ENCODE measurements around the gene DNAJC15.

The DNAJC15 gene

GRCh38 chr13:43110036-43110435, 86.7 kb downstream of the DNAJC15 start:
- no peak for TF ChIP-seq ZNF274 (IDR thresholded peaks at IDR 0.05; ENCODE audit: low read depth, low read length)
- H3K4me3 ChIP-seq (ENCODE audit: low read length), result no peak overlapping the region

- no peak for TF ChIP-seq ZNF274 (IDR thresholded peaks at IDR 0.05; ENCODE audit: low read depth, low read length)
- H3K4me3 ChIP-seq (ENCODE audit: low read length), result no peak overlapping the region
These were observed 87.3 kb downstream of the DNAJC15 start for GRCh38 chr13:43110658-43111057.

GRCh38 chr13:43111559-43112400, 88.4 kb downstream of the DNAJC15 start:
- H3K4me3 ChIP-seq (ENCODE audit: low read length), result no peak overlapping the region
- no peak for TF ChIP-seq ZNF274 (IDR thresholded peaks at IDR 0.05; ENCODE audit: low read depth, low read length)

- H3K4me3 ChIP-seq (ENCODE audit: low read length), result no peak overlapping the region
- no peak for TF ChIP-seq ZNF274 (IDR thresholded peaks at IDR 0.05; ENCODE audit: low read depth, low read length)
These were observed 90.2 kb downstream of the DNAJC15 start for GRCh38 chr13:43113603-43114002.

GRCh38 chr13:43114504-43114903, 91.1 kb downstream of the DNAJC15 start:
- TF ChIP-seq ZNF274 (IDR thresholded peaks at IDR 0.05; ENCODE audit: low read depth, low read length), result no peak
- H3K4me3 ChIP-seq (ENCODE audit: low read length), result no peak overlapping the region

- no peak for TF ChIP-seq ZNF274 (IDR thresholded peaks at IDR 0.05; ENCODE audit: low read depth, low read length)
- no peak overlapping the region for H3K4me3 ChIP-seq (ENCODE audit: low read length)
These were observed 91.8 kb downstream of the DNAJC15 start for GRCh38 chr13:43115141-43115540.

GRCh38 chr13:43116242-43116641, 92.9 kb downstream of the DNAJC15 start:
- no peak overlapping the region for H3K4me3 ChIP-seq (ENCODE audit: low read length)
- no peak for TF ChIP-seq ZNF274 (IDR thresholded peaks at IDR 0.05; ENCODE audit: low read depth, low read length)

- TF ChIP-seq ZNF274 (IDR thresholded peaks at IDR 0.05; ENCODE audit: low read depth, low read length), result no peak
- H3K4me3 ChIP-seq (ENCODE audit: low read length), result no peak overlapping the region
These were observed 95.1 kb downstream of the DNAJC15 start for GRCh38 chr13:43118521-43118920.

- TF ChIP-seq ZNF274 (IDR thresholded peaks at IDR 0.05; ENCODE audit: low read depth, low read length), result no peak
- H3K4me3 ChIP-seq (ENCODE audit: low read length), result no peak overlapping the region
These were observed 95.8 kb downstream of the DNAJC15 start for GRCh38 chr13:43119206-43119605.

GRCh38 chr13:43122791-43123190, 99.4 kb downstream of the DNAJC15 start:
- TF ChIP-seq ZNF274 (IDR thresholded peaks at IDR 0.05; ENCODE audit: low read depth, low read length), result no peak

GRCh38 chr13:43123856-43124255, 100.5 kb downstream of the DNAJC15 start:
- no peak overlapping the region for H3K4me3 ChIP-seq (ENCODE audit: low read length)
- TF ChIP-seq ZNF274 (IDR thresholded peaks at IDR 0.05; ENCODE audit: low read depth, low read length), result no peak

More at GRCh38 chr13:43122791-43123190, 99.4 kb downstream of the DNAJC15 start:
- H3K4me3 ChIP-seq (ENCODE audit: low read length), result no peak overlapping the region

- no peak for TF ChIP-seq ZNF274 (IDR thresholded peaks at IDR 0.05; ENCODE audit: low read depth, low read length)
- H3K4me3 ChIP-seq (ENCODE audit: low read length), result no peak overlapping the region
These were observed 101.1 kb downstream of the DNAJC15 start for GRCh38 chr13:43124490-43124889.

GRCh38 chr13:43126420-43126819, 103.0 kb downstream of the DNAJC15 start:
- TF ChIP-seq ZNF274 (IDR thresholded peaks at IDR 0.05; ENCODE audit: low read depth, low read length), result no peak
- no peak overlapping the region for H3K4me3 ChIP-seq (ENCODE audit: low read length)

GRCh38 chr13:43127103-43127798, 103.9 kb downstream of the DNAJC15 start:
- TF ChIP-seq ZNF274 (IDR thresholded peaks at IDR 0.05; ENCODE audit: low read depth, low read length), result no peak
- no peak overlapping the region for H3K4me3 ChIP-seq (ENCODE audit: low read length)

- H3K4me3 ChIP-seq (ENCODE audit: low read length), result no peak overlapping the region
- no peak for TF ChIP-seq ZNF274 (IDR thresholded peaks at IDR 0.05; ENCODE audit: low read depth, low read length)
These were observed 104.4 kb downstream of the DNAJC15 start for GRCh38 chr13:43127827-43128226.

Measured in GM08714 (cell line).